ENCODE measurements around the gene DSE. TPM values are rescaled to one million over a fixed set of nuclear protein-coding genes. Genes with fewer than 3 reads are reported as not detected.

The DSE gene
- total RNA-seq, 1 experiment from 2014 or later: 38.5 TPM

GRCh38 chr6:116430860-116431259 is 60.1 kb downstream of the DSE start:
- H3K9me2 ChIP-seq (ENCODE audit: insufficient read depth): no peaks in the 10 kb centered on the region
- no peak overlapping the region for H3K9ac ChIP-seq (ENCODE audit: low read length)
- no peaks in the 10 kb centered on the region for H4K20me1 ChIP-seq (ENCODE audit: insufficient read depth)
- no peaks in the 10 kb centered on the region for H3K9me3 ChIP-seq (ENCODE audit: control insufficient read depth in 1 of 2, insufficient read depth in 1 of 2, low read depth in 1 of 2, low read length in 2 of 2)
- no peak overlapping the region for H3K4me3 ChIP-seq (replicated peaks in 1 of 2; ENCODE audit: low read depth in 1 of 2, low read length in 2 of 2)
- H2AFZ ChIP-seq (ENCODE audit: low read depth, low read length, poor library complexity, severe bottlenecking): no peak overlapping the region
- ATAC-seq (no peak), DNase-seq (ENCODE audit: low read depth, low spot score) (no peak)
- H3K36me3 ChIP-seq (ENCODE audit: control insufficient read depth in 1 of 2, insufficient read depth in 2 of 2, low read length in 2 of 2): peaks cover 7 to 10% of the 10 kb centered on the region in 2 experiments; a peak in 2 of 4 replicates
- no peaks in the 10 kb centered on the region for H3K27me3 ChIP-seq (ENCODE audit: insufficient read depth, low read length)
- ChIA-PET CTCF (interaction anchor here (1.1 kb wide), 2 partner anchors 8 to 11 kb away, joined by 3 read pairs; no protein-coding TSS in a partner anchor), RAD21 (ENCODE audit: low non-redundant PET in 1 of 2, low total read pairs in 2 of 2, uncharacterized antibody in 2 of 2, unreplicated experiment in 2 of 2) (no interaction called here), POLR2A (no interaction called here)
- TF ChIP-seq POLR2A (IDR thresholded peaks at IDR 0.05; ENCODE audit: borderline replicate concordance, extremely low read depth, insufficient read depth, insufficient read length) (no peak), RAD21 (IDR thresholded peaks at IDR 0.05; ENCODE audit: low read depth) (no peak), TCF7L2 (IDR thresholded peaks at IDR 0.05; ENCODE audit: borderline replicate concordance, extremely low read depth, insufficient read depth, insufficient read length) (no peak)
- BruUV-seq (replicated peaks): no TSS peak
- H3K4me2 ChIP-seq (ENCODE audit: low read length): no peak overlapping the region
- intact Hi-C loops (cut with micrococcal nuclease): no loop called here
- H3K79me2 ChIP-seq (ENCODE audit: insufficient read depth, low read length): no peaks in the 10 kb centered on the region
- H3K4me1 ChIP-seq (ENCODE audit: control insufficient read depth in 1 of 2, insufficient read depth in 2 of 2, low read length in 2 of 2): no peaks in the 10 kb centered on the region
- H3K27ac ChIP-seq (ENCODE audit: low read depth, low read length): no peak overlapping the region

DNA sequence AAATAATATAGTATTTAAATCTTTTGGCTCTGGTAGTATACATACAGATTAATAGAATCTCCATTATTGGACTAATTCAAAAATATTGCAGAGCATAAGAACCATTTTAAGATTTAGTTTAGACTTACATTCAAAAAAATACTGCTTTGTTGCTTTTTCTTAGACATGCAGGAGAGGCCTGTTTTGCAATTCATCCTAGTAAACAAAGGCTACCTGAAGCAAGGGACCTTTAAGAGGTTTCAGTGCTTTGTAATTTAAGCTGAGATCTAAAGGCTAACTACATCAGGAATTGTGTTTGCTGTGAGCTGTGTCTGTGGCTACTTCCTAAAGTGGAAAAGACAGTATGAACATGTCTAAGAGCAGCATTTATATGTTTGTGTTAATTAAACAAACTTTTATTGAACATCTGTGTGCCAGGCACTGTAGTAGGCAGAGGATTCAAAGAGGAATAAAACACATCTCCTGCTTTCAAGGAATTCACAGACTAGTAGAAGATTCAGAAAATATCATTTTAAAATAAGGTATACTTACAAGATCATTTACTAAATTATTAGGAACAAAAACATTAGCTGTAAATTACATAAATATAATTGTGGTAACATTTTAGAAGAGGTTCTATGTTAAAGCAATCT is 61.3 kb downstream of the DSE start:
- Histone ChIP-seq H4K20me1 (ENCODE audit: insufficient read depth) (no peaks in the 10 kb centered on the region), H3K9me3 (ENCODE audit: control insufficient read depth in 1 of 2, insufficient read depth in 1 of 2, low read depth in 1 of 2, low read length in 2 of 2) (no peaks in the 10 kb centered on the region), H3K36me3 (ENCODE audit: control insufficient read depth in 1 of 2, insufficient read depth in 2 of 2, low read length in 2 of 2) (peaks cover 6 to 7% of the 10 kb centered on the region in 2 experiments; a peak in 2 of 4 replicates), H3K27ac (ENCODE audit: low read depth, low read length) (no peak overlapping the region), H3K4me3 (replicated peaks in 1 of 2; ENCODE audit: low read depth in 1 of 2, low read length in 2 of 2) (no peak overlapping the region), H3K9ac (ENCODE audit: low read length) (no peak overlapping the region), H3K27me3 (ENCODE audit: insufficient read depth, low read length) (no peaks in the 10 kb centered on the region), H3K79me2 (ENCODE audit: insufficient read depth, low read length) (no peaks in the 10 kb centered on the region), H3K9me2 (ENCODE audit: insufficient read depth) (no peaks in the 10 kb centered on the region), H3K4me1 (ENCODE audit: control insufficient read depth in 1 of 2, insufficient read depth in 2 of 2, low read length in 2 of 2) (no peaks in the 10 kb centered on the region), H2AFZ (ENCODE audit: low read depth, low read length, poor library complexity, severe bottlenecking) (no peak overlapping the region), H3K4me2 (ENCODE audit: low read length) (no peak overlapping the region)
- BruUV-seq (replicated peaks): no TSS peak
- RAD21 ChIA-PET (ENCODE audit: low non-redundant PET in 1 of 2, low total read pairs in 2 of 2, uncharacterized antibody in 2 of 2, unreplicated experiment in 2 of 2): no interaction called here
- POLR2A ChIA-PET: no interaction called here
- no peak for TF ChIP-seq CBX3 (IDR thresholded peaks at IDR 0.05; ENCODE audit: low read depth)
- ATAC-seq: no peak
- CTCF ChIA-PET: interaction anchor here (1.1 to 1.4 kb wide), 3 partner anchors 10 to 144 kb away, joined by 3 read pairs; no protein-coding TSS in a partner anchor
- intact Hi-C loops (cut with micrococcal nuclease): no loop called here
- DNase-seq (ENCODE audit: low read depth, low spot score): no peak
